K562 (cell line): ENCODE measurements around the gene TNIP2. TPM values are rescaled to one million over a fixed set of nuclear protein-coding genes. Genes with fewer than 3 reads are reported as not detected.

Source experiments
- ATAC-seq: fragments of 200-7000 bp; cut with Tn5 transposase; 3 replicates; pipeline ENCODE4 v1.9.1; 2020; ENCODE audit warnings: moderate library complexity
- BruUV-seq: library from RNA; stranded (reverse); fragments of 400-500 nt; replicated peaks from 2 replicates; lab custom pipeline; 2021; lab: Mats Ljungman, UMichigan
- CTCF ChIA-PET: fragments of 300-600 bp; formaldehyde crosslinking; extraction: SDS; loops from one replicate; lab custom pipeline; 2021; ENCODE audit warnings: low intra/inter-chr PET ratio; lab: Yijun Ruan, JAX
- POLR2A ChIA-PET: fragments of 300-600, 350-650 bp; sonication (Branson Sonifier 250); formaldehyde crosslinking; extraction: SDS; loops from one replicate; lab custom pipeline; 2021; ENCODE audit warnings: antibody characterized with exemption, inconsistent platforms; lab: Yijun Ruan, JAX
- DNase-seq, 4 experiments: peaks; one replicate each; pipeline versions ENCODE4 v3.0.0 to v3.0.0-alpha.2; 2011 to 2018; ENCODE audit warnings: low spot score in 3 of 4, mixed read lengths in 3 of 4; ENCODE audit errors: extremely low read depth in 1 of 4
- FAIRE-seq: peaks from 2 replicates; lab custom pipeline; 2011; peaks lifted over from hg19 to GRCh38; lab: Jason Lieb, UNC
- H2AFZ ChIP-seq: 2 replicates; pipeline ENCODE4 v1.6.0; 2011; ENCODE audit warnings: low read depth, low read length, control low read depth, inconsistent platforms
- H3K27ac ChIP-seq: fragments of 200-600 bp; 3 replicates; pipeline ENCODE4 v1.8.0; 2011; ENCODE audit warnings: low read depth, mild to moderate bottlenecking, control low read depth, inconsistent platforms, low read length, moderate library complexity, mixed read lengths; ENCODE audit errors: extremely low read depth
- H3K27me3 ChIP-seq, 2 experiments: fragments of 300-600 bp in 1 of 2; 2 replicates in 1 of 2; 3 replicates in 1 of 2; pipeline versions ENCODE4 v1.6.0 to v1.8.0; 2011; ENCODE audit warnings: inconsistent platforms in 2 of 2, low read length in 2 of 2, mild to moderate bottlenecking in 1 of 2, mixed read lengths in 1 of 2, moderate library complexity in 1 of 2; ENCODE audit not compliant: control insufficient read depth in 2 of 2, insufficient read depth in 2 of 2
- H3K36me3 ChIP-seq: fragments of 300-600 bp; 3 replicates; pipeline ENCODE4 v1.8.0; 2011; ENCODE audit warnings: mild to moderate bottlenecking, low read length, inconsistent platforms; ENCODE audit not compliant: control insufficient read depth, insufficient read depth
- H3K4me1 ChIP-seq, 2 experiments: fragments of 200-600 bp in 1 of 2; replicated peaks in 1 of 2; 2 replicates in 1 of 2; 3 replicates in 1 of 2; pipeline versions ENCODE4 v1.5.1 to v1.8.0; 2011; ENCODE audit warnings: inconsistent platforms in 2 of 2, low read length in 2 of 2, mild to moderate bottlenecking in 1 of 2, mixed read lengths in 1 of 2, moderate library complexity in 1 of 2; ENCODE audit not compliant: control insufficient read depth in 2 of 2, insufficient read depth in 2 of 2
- H3K4me2 ChIP-seq: 2 replicates; pipeline ENCODE4 v1.6.1; 2011; ENCODE audit warnings: low read length, control low read depth, inconsistent platforms, mixed read lengths; ENCODE audit not compliant: insufficient read depth
- H3K4me3 ChIP-seq: fragments of 200-600 bp; sonication (generic), shearing (Covaris generic); 2 replicates; pipeline ENCODE4 v1.5.1; 2016; ENCODE audit warnings: control low read depth, inconsistent platforms
- H3K79me2 ChIP-seq: fragments of 200-600 bp; 3 replicates; pipeline ENCODE4 v1.8.0; 2011; ENCODE audit warnings: low read length, inconsistent platforms; ENCODE audit not compliant: control insufficient read depth, insufficient read depth
- H3K9ac ChIP-seq, 2 experiments: 2 replicates each; pipeline versions ENCODE4 v1.6.0 to v1.6.1; 2011; ENCODE audit warnings: low read depth in 2 of 2, low read length in 2 of 2, control low read depth in 1 of 2, inconsistent platforms in 1 of 2, mild to moderate bottlenecking in 1 of 2, mixed read lengths in 1 of 2; ENCODE audit not compliant: insufficient read depth in 1 of 2
- H3K9me1 ChIP-seq: one replicate; pipeline ENCODE4 v1.6.0; 2011; ENCODE audit warnings: inconsistent platforms, mild to moderate bottlenecking, low read length, moderate library complexity; ENCODE audit not compliant: control insufficient read depth, insufficient read depth
- H3K9me3 ChIP-seq: replicated peaks from 2 replicates; pipeline ENCODE4 v1.5.1; 2011; ENCODE audit warnings: low read depth, low read length, inconsistent platforms; ENCODE audit not compliant: control insufficient read depth, insufficient read depth
- H4K20me1 ChIP-seq: replicated peaks from 2 replicates; pipeline ENCODE4 v1.6.1; 2011; ENCODE audit warnings: low read length, inconsistent platforms, mixed read lengths; ENCODE audit not compliant: control insufficient read depth, insufficient read depth
- WGBS: fragments of 100-300 bp; shearing (Covaris generic); methylation state at CpG from one replicate; pipeline ENCODE4 v1.1.6; 2016; ENCODE audit warnings: low coverage, mixed read lengths; ENCODE audit not compliant: insufficient coverage; ENCODE audit errors: missing lambda C conversion rate; 5-methylcytosine and 5-hydroxymethylcytosine counted together
- in situ Hi-C: fragments of 300-500 bp; cut with MboI; formaldehyde crosslinking; loops from 4 replicates; pipeline ENCODE4 v1.15.0; 2018; ENCODE audit warnings: inconsistent platforms, mixed read lengths
- intact Hi-C: fragments of 100-400 bp; cut with micrococcal nuclease; formaldehyde crosslinking; loops from 2 replicates; pipeline ENCODE4 v1.14.2; 2022
- polyA plus RNA-seq, 8 experiments: library from polyadenylated mRNA; depleted of rRNA in 4 of 8; stranded (reverse) in 5 of 8; unstranded in 3 of 8; fragments of >200 nt; fragmentation: Nextera tagmentation in 2 of 8; fragmentation: Illumina TruSeq in 1 of 8; extraction: Ambion mirVana in 2 of 8; extraction: Trizol in 1 of 8; gene quantifications; 2 replicates each; pipeline versions ENCODE4 v1.2.1 to v1.2.3, GENCODE V29; 2011 to 2014; ENCODE audit warnings: inconsistent platforms in 1 of 8, missing spikeins in 1 of 8
- total RNA-seq, 7 experiments: library from RNA; depleted of rRNA in 6 of 7; stranded (reverse); fragments of >200 nt in 6 of 7; fragmentation: Illumina TruSeq in 2 of 7; extraction: Trizol in 2 of 7; gene quantifications; 2 replicates each; pipeline versions ENCODE4 v1.2.1 to v1.2.3, GENCODE V29; 2011 to 2021; ENCODE audit warnings: low replicate concordance in 1 of 7
- TF ChIP-seq, protein P1 (sequence below): fragments of 450-650 bp; formaldehyde crosslinking; IDR thresholded peaks from 2 replicates; pipeline ENCODE4 v1.4.0; 2020; ENCODE audit warnings: mild to moderate bottlenecking

TNIP2 gene
- total and polyA plus RNA-seq, 9 of the 15 experiments (the other 6 are each of a cell fraction or from before 2014, with no cell fraction given), result 0.61 to 42.6 (median 19.5) TPM

DNA sequence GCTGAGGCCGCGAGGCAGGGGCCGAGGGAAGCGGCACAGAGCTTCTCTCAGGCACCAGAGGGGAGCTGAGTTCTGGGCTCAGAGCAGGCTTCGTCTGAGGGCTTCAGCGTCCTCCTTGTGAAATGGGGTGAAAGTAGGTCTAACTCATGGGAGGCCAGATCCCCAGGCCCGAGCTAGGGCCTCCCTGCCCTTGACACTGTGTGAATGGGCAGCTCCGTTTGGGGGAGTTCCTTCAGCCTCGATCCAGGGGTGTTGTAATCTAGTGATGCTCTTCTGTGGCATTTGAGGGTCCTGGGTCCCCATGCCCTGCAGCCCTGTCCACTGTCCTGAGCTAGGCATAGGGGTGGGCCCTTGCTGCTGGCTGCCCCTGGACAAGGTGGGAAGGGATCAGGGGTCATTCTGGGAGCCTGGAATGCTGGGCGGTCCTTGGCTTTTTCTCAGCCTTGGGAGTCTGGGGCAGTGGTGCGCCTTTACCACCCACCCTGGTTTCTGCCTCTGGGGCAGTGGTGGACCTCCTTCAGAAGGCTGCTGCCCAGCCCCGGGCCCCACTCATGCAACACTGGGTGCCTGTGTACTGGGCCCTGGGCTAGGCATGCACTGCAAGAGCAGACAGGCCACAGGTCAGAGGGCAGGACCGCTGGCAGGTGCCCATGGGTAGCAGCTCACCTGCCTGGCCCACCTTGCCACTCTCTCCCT lies 40.9 kb upstream of the TNIP2 start:
- no TSS peak for BruUV-seq
- intact Hi-C loops (no loop called here), in situ Hi-C loops (no loop called here)
- no peak overlapping the region for H3K27ac ChIP-seq
- no peaks in the 10 kb centered on the region for H3K27me3 ChIP-seq
- no peaks in the 10 kb centered on the region for H4K20me1 ChIP-seq
- H3K4me1 ChIP-seq, result peaks cover 27 to 96% of the 10 kb centered on the region in 2 experiments
- no peak overlapping the region for H3K4me2 ChIP-seq
- no peak overlapping the region for H2AFZ ChIP-seq
- peak overlapping the region in 1 of 2 experiments; percentile 50; a peak in 2 of 4 replicates for H3K9ac ChIP-seq
- no peak for ATAC-seq
- no peak for DNase-seq
- 78% methylated on average over 12 of the region's 13 CpGs for WGBS
- TF ChIP-seq, protein P1, sequence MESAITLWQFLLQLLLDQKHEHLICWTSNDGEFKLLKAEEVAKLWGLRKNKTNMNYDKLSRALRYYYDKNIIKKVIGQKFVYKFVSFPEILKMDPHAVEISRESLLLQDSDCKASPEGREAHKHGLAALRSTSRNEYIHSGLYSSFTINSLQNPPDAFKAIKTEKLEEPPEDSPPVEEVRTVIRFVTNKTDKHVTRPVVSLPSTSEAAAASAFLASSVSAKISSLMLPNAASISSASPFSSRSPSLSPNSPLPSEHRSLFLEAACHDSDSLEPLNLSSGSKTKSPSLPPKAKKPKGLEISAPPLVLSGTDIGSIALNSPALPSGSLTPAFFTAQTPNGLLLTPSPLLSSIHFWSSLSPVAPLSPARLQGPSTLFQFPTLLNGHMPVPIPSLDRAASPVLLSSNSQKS (CRISPR knock-in tag), result no peak
- POLR2A ChIA-PET, result interaction anchor here (0.6 to 1.1 kb wide), 3 partner anchors 10 to 31 kb away, joined by 3 to 4 read pairs (median 3); no protein-coding TSS in a partner anchor
- H3K36me3 ChIP-seq, result no peaks in the 10 kb centered on the region
- H3K79me2 ChIP-seq, result no peaks in the 10 kb centered on the region; the same call in 2 of the 3 replicates
- H3K9me3 ChIP-seq, result no peaks in the 10 kb centered on the region
- no peak for FAIRE-seq
- H3K9me1 ChIP-seq, result no peaks in the 10 kb centered on the region
- H3K4me3 ChIP-seq, result no peak overlapping the region
- CTCF ChIA-PET, result no interaction called here
